ENCODE measurements around the gene BCL2L15. TPM values are rescaled to one million over a fixed set of nuclear protein-coding genes. Genes with fewer than 3 reads are reported as not detected.

BCL2L15 gene
- total RNA-seq, 1 experiment from 2014 or later = 0.09 TPM

DNA sequence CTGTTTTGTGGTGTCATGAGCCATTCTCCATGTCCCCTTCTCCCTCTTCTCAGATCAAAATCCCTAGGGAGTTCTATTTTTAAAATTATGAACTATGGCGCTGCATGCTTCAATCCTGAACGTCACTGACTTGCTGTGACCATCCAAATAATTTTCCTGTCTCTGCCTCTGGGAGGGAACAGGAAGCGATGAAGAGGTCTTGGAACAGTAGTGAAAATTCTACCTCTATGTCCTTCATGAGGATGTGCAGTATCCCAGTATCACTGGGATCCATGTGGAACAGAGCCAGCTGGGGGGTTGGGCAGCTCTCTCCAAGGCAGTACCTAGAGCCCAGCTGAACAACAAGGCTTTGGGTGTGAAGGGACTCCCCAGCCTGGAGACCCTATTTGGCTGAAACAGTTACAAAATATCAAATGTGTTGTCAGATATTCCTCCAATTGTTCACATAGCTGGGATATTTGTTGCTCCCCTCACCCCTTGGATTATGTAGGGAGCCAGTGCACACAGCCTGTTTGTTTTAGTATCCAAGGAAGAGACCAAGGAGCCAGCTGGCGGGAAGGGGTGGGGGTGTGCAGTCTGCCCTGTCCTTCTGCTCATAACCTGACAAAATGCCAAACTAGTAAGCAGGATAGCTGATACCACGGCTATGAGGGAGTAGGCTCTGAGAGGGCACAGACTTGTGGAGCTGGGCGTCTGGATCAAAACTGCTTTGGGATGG, 25.4 kb upstream of the BCL2L15 start:
- no peak overlapping the region for H3K4me3 ChIP-seq (ENCODE audit: low read depth, low read length)
- no peak for TF ChIP-seq CTCF (IDR thresholded peaks at IDR 0.05; ENCODE audit: insufficient read depth in 1 of 2, low read depth in 1 of 2, low read length in 1 of 2, severe bottlenecking in 1 of 2, unreplicated experiment in 1 of 2)
- H3K36me3 ChIP-seq (ENCODE audit: control insufficient read depth, insufficient read depth, low read length) = no peaks in the 10 kb centered on the region
- POLR2A ChIA-PET = no interaction called here
- no TSS peak for BruUV-seq (replicated peaks)
- DNase-seq = no peak
- no peaks in the 10 kb centered on the region for H3K27me3 ChIP-seq (replicated peaks; ENCODE audit: control insufficient read depth, insufficient read depth, low read length)
- intact Hi-C loops (cut with micrococcal nuclease; ENCODE audit: unreplicated experiment) = no loop called here
- no peaks in the 10 kb centered on the region for H3K4me1 ChIP-seq
- H3K4me3 Mint-ChIP-seq (ENCODE audit: unreplicated experiment) = no peak overlapping the region
- H3K9me3 ChIP-seq = no peaks in the 10 kb centered on the region
- no peak overlapping the region for H3K27ac Mint-ChIP-seq (ENCODE audit: unreplicated experiment)
- H3K36me3 Mint-ChIP-seq (ENCODE audit: insufficient read depth, unreplicated experiment) = no peaks in the 10 kb centered on the region
- no peaks in the 10 kb centered on the region for H3K4me1 Mint-ChIP-seq (ENCODE audit: low read depth, unreplicated experiment)
- H3K27me3 Mint-ChIP-seq (ENCODE audit: insufficient read depth, unreplicated experiment) = no peaks in the 10 kb centered on the region
- CTCF ChIA-PET = interaction anchor here (0.5 kb wide), 1 partner anchor 49 kb away, joined by 5 read pairs; no protein-coding TSS in a partner anchor
- H3K9me3 Mint-ChIP-seq (ENCODE audit: unreplicated experiment) = no peaks in the 10 kb centered on the region

- CTCF ChIA-PET = interaction anchor here (1.8 kb wide), 1 partner anchor 23 kb away, joined by 12 read pairs; the partner anchor contains the start of gene HIPK1
- POLR2A ChIA-PET = interaction anchor here (0.5 kb wide), 1 partner anchor 25 kb away, joined by 10 read pairs; no protein-coding TSS in a partner anchor
- TSS peak; percentile 61 for BruUV-seq (replicated peaks)
- Mint-ChIP-seq H3K36me3 (ENCODE audit: insufficient read depth, unreplicated experiment) (no peaks in the 10 kb centered on the region), H3K27ac (ENCODE audit: unreplicated experiment) (peak overlapping the region; percentile 96), H3K9me3 (ENCODE audit: unreplicated experiment) (no peaks in the 10 kb centered on the region), H3K4me1 (ENCODE audit: low read depth, unreplicated experiment) (no peaks in the 10 kb centered on the region), H3K4me3 (ENCODE audit: unreplicated experiment) (peak overlapping the region; percentile 99), H3K27me3 (ENCODE audit: insufficient read depth, unreplicated experiment) (no peaks in the 10 kb centered on the region)
- no peak for TF ChIP-seq CTCF (IDR thresholded peaks at IDR 0.05; ENCODE audit: insufficient read depth in 1 of 2, low read depth in 1 of 2, low read length in 1 of 2, severe bottlenecking in 1 of 2, unreplicated experiment in 1 of 2)
- Histone ChIP-seq H3K4me3 (ENCODE audit: low read depth, low read length) (peak overlapping the region; percentile 65), H3K9me3 (no peaks in the 10 kb centered on the region), H3K36me3 (ENCODE audit: control insufficient read depth, insufficient read depth, low read length) (no peaks in the 10 kb centered on the region), H3K27me3 (replicated peaks; ENCODE audit: control insufficient read depth, insufficient read depth, low read length) (no peaks in the 10 kb centered on the region), H3K4me1 (peaks cover 7% of the 10 kb centered on the region)
- DNase-seq = peak; percentile 49 to 63
- intact Hi-C loops (cut with micrococcal nuclease; ENCODE audit: unreplicated experiment) = loop anchor here (1.0 kb wide), 3 partner anchors 24 to 93 kb away; partner anchors contain the start of genes HIPK1 and RSBN1
These were observed 18.1 kb upstream of the BCL2L15 start for GRCh38 chr1:113905435-113905861.

DNA sequence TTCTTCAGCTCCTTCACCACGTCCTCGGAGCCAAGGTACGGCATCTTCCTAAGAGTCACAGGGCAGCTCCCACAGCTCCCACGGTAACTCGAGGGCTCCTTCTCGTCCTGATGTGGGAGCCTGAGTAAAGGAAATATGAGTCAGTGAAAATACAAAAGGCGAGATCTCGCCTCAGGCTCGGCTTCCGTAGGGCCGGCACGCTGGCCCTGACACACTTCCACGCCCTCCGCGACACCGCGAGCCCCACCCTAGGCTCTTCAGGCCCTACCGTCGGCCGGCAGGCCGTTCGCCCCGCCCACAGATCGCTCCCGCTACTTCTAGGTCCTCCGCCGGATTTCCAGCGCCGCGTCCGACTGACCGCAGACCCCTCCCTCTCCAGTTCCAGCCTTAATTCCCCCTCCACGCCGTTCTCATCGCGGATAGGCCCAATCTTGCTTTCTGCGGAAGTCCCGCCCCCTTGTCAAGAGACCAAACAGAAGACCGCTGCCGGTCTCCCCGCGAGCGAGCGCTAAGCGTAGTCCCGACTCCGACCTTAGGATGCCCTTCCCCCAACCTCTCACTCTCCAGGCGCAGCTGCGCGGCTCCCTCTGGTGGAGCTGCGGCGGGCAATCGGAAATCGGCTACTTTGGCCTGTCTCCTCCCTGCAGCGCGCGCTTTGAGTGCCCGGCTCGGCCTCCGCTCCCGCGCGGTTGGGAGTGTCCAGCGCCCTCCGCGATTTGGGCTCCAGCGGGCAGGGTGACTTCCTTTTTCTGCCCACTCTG, 17.5 kb upstream of the BCL2L15 start, which contains the start of the genes AP4B1 and DCLRE1B:
TSS of gene AP4B1 (minus strand) at position 126 of the 761 bp plus-strand sequence. CDS start at position 44, 82 bp downstream.
TSS of gene DCLRE1B (plus strand) at position 653 of the 761 bp plus-strand sequence. CDS start 261 bp downstream, outside the sequence.
- ChIA-PET POLR2A (interaction anchor here (0.6 to 1.5 kb wide), 3 partner anchors 24 to 93 kb away, joined by 3 to 8 read pairs (median 5); partner anchors contain the start of genes HIPK1 and RSBN1), CTCF (interaction anchor here (1.8 kb wide), 1 partner anchor 24 kb away, joined by 12 read pairs; the partner anchor contains the start of gene HIPK1)
- Mint-ChIP-seq H3K36me3 (ENCODE audit: insufficient read depth, unreplicated experiment) (no peaks in the 10 kb centered on the region), H3K4me3 (ENCODE audit: unreplicated experiment) (peak within 1 kb of the TSS; percentile 99), H3K27me3 (ENCODE audit: insufficient read depth, unreplicated experiment) (no peaks in the 10 kb centered on the region), H3K27ac (ENCODE audit: unreplicated experiment) (peak within 1 kb of the TSS; percentile 96), H3K9me3 (ENCODE audit: unreplicated experiment) (no peaks in the 10 kb centered on the region), H3K4me1 (ENCODE audit: low read depth, unreplicated experiment) (no peaks in the 10 kb centered on the region)
- intact Hi-C loops (cut with micrococcal nuclease; ENCODE audit: unreplicated experiment) = loop anchor here (1.0 kb wide), 3 partner anchors 24 to 93 kb away; partner anchors contain the start of genes HIPK1 and RSBN1
- no TSS peak for BruUV-seq (replicated peaks)
- peak in 1 of 2 experiments; percentile 66 for TF ChIP-seq CTCF (IDR thresholded peaks at IDR 0.05; ENCODE audit: insufficient read depth in 1 of 2, low read depth in 1 of 2, low read length in 1 of 2, severe bottlenecking in 1 of 2, unreplicated experiment in 1 of 2)
- peak; percentile 97 to 98 for DNase-seq
- Histone ChIP-seq H3K4me3 (ENCODE audit: low read depth, low read length) (peak within 1 kb of the TSS; percentile 65), H3K9me3 (no peaks in the 10 kb centered on the region), H3K36me3 (ENCODE audit: control insufficient read depth, insufficient read depth, low read length) (no peaks in the 10 kb centered on the region), H3K27me3 (replicated peaks; ENCODE audit: control insufficient read depth, insufficient read depth, low read length) (no peaks in the 10 kb centered on the region), H3K4me1 (peaks cover 7% of the 10 kb centered on the region)

Measured in Caco-2 (cell line).